KOPT-K1 (cell line): ENCODE data around the gene DES.

Experiments used
- H3K27ac ChIP-seq: fragments of 200-600 bp; sonication (generic); 2 replicates; pipeline ENCODE4 v1.5.1; 2016; ENCODE audit warnings: antibody characterized with exemption, mild to moderate bottlenecking, low read depth, low read length; ENCODE audit not compliant: poor library complexity, severe bottlenecking
- H3K36me3 ChIP-seq: fragments of 200-600 bp; sonication (generic); 2 replicates; pipeline ENCODE4 v1.5.1; 2017; ENCODE audit warnings: antibody characterized with exemption, mild to moderate bottlenecking, low read length, moderate library complexity; ENCODE audit not compliant: insufficient read depth
- H3K9me3 ChIP-seq: fragments of 200-600 bp; sonication (generic); 2 replicates; pipeline ENCODE4 v1.5.1; 2017; ENCODE audit warnings: antibody characterized with exemption, low read length, mild to moderate bottlenecking; ENCODE audit not compliant: insufficient read depth, poor library complexity, severe bottlenecking

Gene DES

DNA sequence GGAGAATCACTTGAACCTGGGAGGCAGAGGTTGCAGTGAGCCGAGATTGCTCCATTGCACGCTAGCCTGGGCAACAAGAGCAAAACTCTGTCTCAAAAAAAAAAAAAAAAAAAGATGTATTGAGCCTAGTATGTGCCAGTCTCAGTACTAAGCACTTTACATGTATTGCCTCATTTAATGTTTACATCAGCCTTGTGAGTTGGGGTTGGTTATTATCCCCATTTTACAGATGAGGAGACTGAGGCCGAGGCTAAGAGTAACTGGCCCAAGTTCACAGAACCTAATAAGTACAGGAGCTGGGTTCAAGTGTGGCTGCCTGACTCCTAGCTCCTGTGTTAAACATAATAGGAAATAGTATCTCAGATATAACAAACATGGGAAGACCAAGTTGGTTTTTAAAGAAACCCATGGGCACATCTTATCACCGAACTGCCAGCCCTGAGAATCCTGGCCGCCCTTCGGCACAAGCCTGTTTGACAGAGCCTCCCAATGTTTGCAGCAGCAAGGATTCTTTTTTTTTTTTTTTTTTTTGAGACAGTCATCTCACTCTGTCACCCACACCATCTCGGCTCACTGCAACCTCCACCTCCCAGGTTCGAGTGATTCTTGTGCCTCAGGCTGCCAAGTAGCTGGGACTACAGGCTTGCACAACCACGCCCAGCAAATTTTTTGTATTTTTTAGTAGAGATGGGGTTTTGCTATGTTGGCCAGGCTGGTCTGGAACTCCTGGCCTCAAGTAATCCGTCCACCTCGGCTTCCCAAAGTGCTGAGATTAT lies 56.3 kb downstream of the DES start:
- Histone ChIP-seq H3K36me3 (no peaks in the 10 kb centered on the region), H3K27ac (no peak overlapping the region), H3K9me3 (no peaks in the 10 kb centered on the region)

DNA sequence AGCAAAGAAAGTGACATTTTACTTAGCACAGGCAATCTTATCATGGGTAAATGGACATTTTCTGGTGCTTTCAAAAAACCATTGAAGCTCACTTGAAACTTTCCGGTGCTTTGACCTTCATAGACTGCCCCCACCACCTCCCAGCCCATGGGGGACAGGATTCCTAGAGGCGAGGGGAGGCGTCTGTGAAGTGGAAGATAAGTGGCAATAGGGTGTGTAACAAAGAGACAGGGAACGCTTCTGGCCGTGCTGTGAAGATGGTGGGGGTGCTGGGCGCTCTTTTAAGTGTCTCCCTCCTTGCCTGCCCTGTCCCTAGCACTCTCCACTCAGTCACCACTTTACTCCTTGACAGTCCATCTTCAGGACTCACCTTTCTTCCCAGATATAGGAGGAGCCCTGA lies 57.1 kb downstream of the DES start:
- no peaks in the 10 kb centered on the region for H3K9me3 ChIP-seq
- H3K36me3 ChIP-seq: no peaks in the 10 kb centered on the region
- no peak overlapping the region for H3K27ac ChIP-seq

DNA sequence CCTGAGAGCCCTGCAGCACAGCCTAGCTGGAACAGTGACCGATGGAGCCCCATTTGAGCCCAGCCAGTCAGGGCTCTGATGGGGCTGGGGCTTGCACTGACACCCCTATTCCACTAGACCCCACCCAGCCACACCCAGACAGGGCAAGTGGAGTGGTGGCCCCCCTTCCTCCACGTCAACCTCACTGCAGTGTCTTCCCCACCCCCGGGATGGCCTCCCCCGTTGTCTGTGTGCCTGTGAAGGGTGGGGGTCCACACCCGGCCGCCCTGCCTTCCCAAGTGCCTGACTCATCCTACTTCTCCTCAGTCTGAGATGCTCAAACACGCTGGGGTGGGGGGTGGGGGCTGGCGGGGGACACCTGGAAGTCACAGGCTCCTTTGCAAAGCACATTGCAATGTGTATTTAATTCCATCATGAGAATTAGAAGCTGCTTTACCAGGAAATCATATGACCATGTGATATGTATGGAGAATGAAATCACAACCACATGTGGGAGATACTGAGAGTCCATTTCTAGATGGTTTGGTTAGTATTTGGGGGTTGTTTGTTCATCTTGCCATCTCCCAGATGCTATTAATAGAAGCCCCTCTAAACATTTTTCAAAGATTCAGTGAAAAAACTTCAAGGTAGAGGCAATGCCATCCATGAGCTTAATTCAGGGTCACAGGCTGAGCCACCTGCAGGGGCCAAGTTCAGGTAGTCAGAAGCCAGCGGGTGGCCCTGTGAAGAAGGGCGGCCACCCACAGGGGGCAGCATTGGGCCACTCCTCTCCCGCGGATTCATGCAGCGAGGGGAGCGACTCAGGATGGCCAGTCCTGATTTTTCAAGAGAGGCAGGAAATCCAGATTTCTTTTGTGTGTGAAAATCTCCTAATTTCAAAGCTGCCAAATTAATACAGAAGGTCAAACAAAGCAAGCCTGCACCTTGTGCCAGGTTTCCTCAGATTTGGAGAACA lies 57.8 kb downstream of the DES start:
- no peaks in the 10 kb centered on the region for H3K9me3 ChIP-seq
- no peak overlapping the region for H3K27ac ChIP-seq
- no peaks in the 10 kb centered on the region for H3K36me3 ChIP-seq
